ENCODE data around the gene GNG7. TPM values are rescaled to one million over a fixed set of nuclear protein-coding genes. Genes with fewer than 3 reads are reported as not detected.
"Not testable (repeated sequence)": the region's sequence is repeated elsewhere in the genome, so short reads cannot be mapped to it uniquely, and the experiment has no call there.

GNG7 gene
- total RNA-seq, 1 donor, result 5.1 TPM

- not testable (repeated sequence) for DNase-seq (ENCODE audit: low read depth in 2 of 3, low spot score in 2 of 3)
Measured at GRCh38 chr19:2543072-2543462, 159.4 kb downstream of the GNG7 start.

GRCh38 chr19:2542341-2543069 is 160.0 kb downstream of the GNG7 start:
- DNase-seq (ENCODE audit: low read depth in 2 of 3, low spot score in 2 of 3), result no peak

GRCh38 chr19:2540646-2541454 is 161.6 kb downstream of the GNG7 start:
- DNase-seq (ENCODE audit: low read depth in 2 of 3, low spot score in 2 of 3), result no peak

GRCh38 chr19:2540251-2540645 is 162.2 kb downstream of the GNG7 start:
- no peak for DNase-seq (ENCODE audit: low read depth in 2 of 3, low spot score in 2 of 3)

GRCh38 chr19:2538096-2538757 is 164.3 kb downstream of the GNG7 start:
- no peak for DNase-seq (ENCODE audit: low read depth in 2 of 3, low spot score in 2 of 3)

GRCh38 chr19:2537584-2537983 is 164.9 kb downstream of the GNG7 start:
- DNase-seq (ENCODE audit: low read depth in 2 of 3, low spot score in 2 of 3), result not testable (repeated sequence)

- DNase-seq (ENCODE audit: low read depth in 2 of 3, low spot score in 2 of 3), result no peak
Measured at GRCh38 chr19:2536461-2536860, 166.0 kb downstream of the GNG7 start.

GRCh38 chr19:2534423-2535013 is 168.0 kb downstream of the GNG7 start:
- no peak for DNase-seq (ENCODE audit: low read depth in 2 of 3, low spot score in 2 of 3)

- DNase-seq (ENCODE audit: low read depth in 2 of 3, low spot score in 2 of 3), result no peak
Measured at GRCh38 chr19:2533686-2534422, 168.6 kb downstream of the GNG7 start.

GRCh38 chr19:2533072-2533425 is 169.4 kb downstream of the GNG7 start:
- no peak for DNase-seq (ENCODE audit: low read depth in 2 of 3, low spot score in 2 of 3)

GRCh38 chr19:2532252-2533071 is 170.0 kb downstream of the GNG7 start:
- DNase-seq (ENCODE audit: low read depth in 2 of 3, low spot score in 2 of 3), result no peak

GRCh38 chr19:2529942-2530341 is 172.6 kb downstream of the GNG7 start:
- DNase-seq (ENCODE audit: low read depth in 2 of 3, low spot score in 2 of 3), result not testable (repeated sequence)

GRCh38 chr19:2529473-2529918 is 173.0 kb downstream of the GNG7 start:
- no peak for DNase-seq (ENCODE audit: low read depth in 2 of 3, low spot score in 2 of 3)

- no peak for DNase-seq (ENCODE audit: low read depth in 2 of 3, low spot score in 2 of 3)
Measured at GRCh38 chr19:2528675-2529101, 173.8 kb downstream of the GNG7 start.

- no peak for DNase-seq (ENCODE audit: low read depth in 2 of 3, low spot score in 2 of 3)
Measured at GRCh38 chr19:2527686-2528085, 174.8 kb downstream of the GNG7 start.

GRCh38 chr19:2527171-2527570 is 175.3 kb downstream of the GNG7 start:
- DNase-seq (ENCODE audit: low read depth in 2 of 3, low spot score in 2 of 3), result no peak

GRCh38 chr19:2524840-2525723 is 177.4 kb downstream of the GNG7 start:
- no peak for DNase-seq (ENCODE audit: low read depth in 2 of 3, low spot score in 2 of 3)

GRCh38 chr19:2524361-2524839 is 178.1 kb downstream of the GNG7 start:
- no peak for DNase-seq (ENCODE audit: low read depth in 2 of 3, low spot score in 2 of 3)
